Measurements from ENCODE around the gene ANKRD28. TPM values are rescaled to one million over a fixed set of nuclear protein-coding genes. Genes with fewer than 3 reads are reported as not detected.

The ANKRD28 gene
- total and polyA plus RNA-seq, 9 of the 15 experiments (the other 6 are each of a cell fraction or from before 2014, with no cell fraction given): 11.7 to 66.0 (median 36.7) TPM

- Histone ChIP-seq H3K27ac (ENCODE audit: extremely low read depth, low read depth, low read length) (no peak overlapping the region), H3K36me3 (ENCODE audit: control insufficient read depth, insufficient read depth, low read length) (peaks cover 57% of the 10 kb centered on the region), H3K27me3 (ENCODE audit: control insufficient read depth in 2 of 2, insufficient read depth in 2 of 2, low read length in 2 of 2) (no peaks in the 10 kb centered on the region), H3K9me1 (ENCODE audit: control insufficient read depth, insufficient read depth, low read length) (no peaks in the 10 kb centered on the region), H2AFZ (ENCODE audit: low read depth, low read length) (no peak overlapping the region), H4K20me1 (replicated peaks; ENCODE audit: control insufficient read depth, insufficient read depth, low read length) (no peaks in the 10 kb centered on the region), H3K4me3 (no peak overlapping the region), H3K4me2 (ENCODE audit: insufficient read depth, low read length) (no peak overlapping the region), H3K4me1 (replicated peaks in 1 of 2; ENCODE audit: control insufficient read depth in 2 of 2, insufficient read depth in 2 of 2, low read length in 2 of 2) (no peaks in the 10 kb centered on the region), H3K79me2 (ENCODE audit: control insufficient read depth, insufficient read depth, low read length) (no peaks in the 10 kb centered on the region), H3K9me3 (replicated peaks; ENCODE audit: control insufficient read depth, insufficient read depth, low read depth, low read length) (no peaks in the 10 kb centered on the region), H3K9ac (ENCODE audit: insufficient read depth in 1 of 2, low read depth in 2 of 2, low read length in 2 of 2) (no peak overlapping the region)
- FAIRE-seq: no peak
- in situ Hi-C loops (cut with MboI): no loop called here
- no peak for ATAC-seq
- 100% methylated on average over 1 of the region's 1 CpG for WGBS (ENCODE audit: insufficient coverage, low coverage, missing lambda C conversion rate)
- TF ChIP-seq ARNT (IDR thresholded peaks at IDR 0.05) (no peak), RHOXF2B (CRISPR knock-in tag; conservative IDR thresholded peaks at IDR 0.05) (no peak), ZNF311 (CRISPR knock-in tag; IDR thresholded peaks at IDR 0.05) (no peak), DLX4 (CRISPR knock-in tag; IDR thresholded peaks at IDR 0.05) (no peak), ZNF766 (CRISPR knock-in tag; conservative IDR thresholded peaks at IDR 0.05) (no peak), NCOA2 (IDR thresholded peaks at IDR 0.05; ENCODE audit: partially characterized antibody in 2 of 2) (no peak), ZBTB17 (CRISPR knock-in tag; IDR thresholded peaks at IDR 0.05) (no peak), ZNF224 (CRISPR knock-in tag; IDR thresholded peaks at IDR 0.05) (no peak)
- ChIA-PET POLR2A (no interaction called here), CTCF (ENCODE audit: low intra/inter-chr PET ratio) (no interaction called here)
- BruUV-seq (replicated peaks): no TSS peak
- intact Hi-C loops (cut with micrococcal nuclease): no loop called here
- DNase-seq (ENCODE audit: extremely low read depth in 1 of 4, low spot score in 3 of 4): no peak
These were observed 90.0 kb downstream of the ANKRD28 start for GRCh38 chr3:15707779-15708178.

Measured in K562 (cell line).